Activated B cell treated with CpG ODN at 0.5 μM for 24 hours (primary cell): Measurements from ENCODE around the gene GUCA2A. TPM values are rescaled to one million over a fixed set of nuclear protein-coding genes. Genes with fewer than 3 reads are reported as not detected.

Experiments
- ATAC-seq: fragments of 200-7000 bp; cut with Tn5 transposase; one replicate; pipeline ENCODE4 v1.10.0; 2021; ENCODE audit warnings: low read depth, mild to moderate bottlenecking, moderate library complexity
- CTCF ChIA-PET: fragments of 350-600 bp; sonication (Branson Sonifier 250); formaldehyde crosslinking; loops from one replicate; lab custom pipeline; 2021; ENCODE audit warnings: antibody characterized with exemption; lab: Charles Lee
- POLR2A ChIA-PET: fragments of 350-600 bp; sonication (Branson Sonifier 250); formaldehyde crosslinking; loops from one replicate; lab custom pipeline; 2021; ENCODE audit warnings: antibody characterized with exemption; lab: Charles Lee
- DNase-seq: peaks from one replicate; pipeline ENCODE4 v3.0.0; 2022
- H3K27ac Mint-ChIP-seq: one replicate; pipeline ENCODE4 v1.8.0; 2020; ENCODE audit warnings: mixed read lengths
- H3K27me3 Mint-ChIP-seq: one replicate; pipeline ENCODE4 v1.8.0; 2021; ENCODE audit warnings: mixed read lengths
- H3K36me3 Mint-ChIP-seq: one replicate; pipeline ENCODE4 v1.8.0; 2021; ENCODE audit warnings: low read depth, mixed read lengths
- H3K4me1 Mint-ChIP-seq: one replicate; pipeline ENCODE4 v1.8.0; 2021; ENCODE audit warnings: mixed read lengths
- H3K4me3 Mint-ChIP-seq: one replicate; pipeline ENCODE4 v1.8.0; 2020; ENCODE audit warnings: mild to moderate bottlenecking, mixed read lengths
- H3K9me3 Mint-ChIP-seq: one replicate; pipeline ENCODE4 v1.8.0; 2020; ENCODE audit warnings: mixed read lengths
- intact Hi-C: fragments of 100-400 bp; cut with micrococcal nuclease; formaldehyde crosslinking; loops from one replicate; pipeline ENCODE4 v1.15.1; 2024
- total RNA-seq: library from RNA; stranded (reverse); gene quantifications from 2 replicates; pipeline ENCODE4 v1.2.3, GENCODE V29; 2022
- TF ChIP-seq, protein P1 (sequence below): fragments of 200-600 bp; IDR thresholded peaks from one replicate; pipeline ENCODE4 v1.8.0; 2022; ENCODE audit warnings: antibody characterized with exemption, mild to moderate bottlenecking

GUCA2A gene
- total RNA-seq, 1 donor from 2014 or later, result not detected

DNA sequence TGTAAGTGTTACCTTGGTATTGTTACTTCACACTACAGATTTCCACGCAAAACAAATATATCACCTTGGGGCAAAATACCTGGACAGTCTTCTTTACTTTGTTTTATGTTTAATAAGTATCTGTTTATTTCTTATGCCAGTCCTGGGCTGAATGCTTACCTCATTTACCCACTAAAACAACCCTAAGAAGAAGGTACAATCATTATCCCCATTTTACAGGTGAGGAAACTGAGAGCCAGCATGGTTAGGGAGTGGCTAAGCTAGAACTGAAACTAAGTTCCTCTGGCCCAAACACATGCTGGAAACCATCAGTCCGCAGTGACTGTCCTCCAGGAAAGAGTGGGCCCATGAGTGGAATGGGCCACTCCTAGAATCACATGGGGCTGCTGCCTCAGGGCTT is 24.4 kb downstream of the GUCA2A start:
- H3K36me3 Mint-ChIP-seq, result no peaks in the 10 kb centered on the region
- H3K27ac Mint-ChIP-seq, result no peak overlapping the region
- POLR2A ChIA-PET, result no interaction called here
- peaks cover 20% of the 10 kb centered on the region for H3K27me3 Mint-ChIP-seq
- ATAC-seq (no peak), DNase-seq (no peak)
- H3K4me3 Mint-ChIP-seq, result no peak overlapping the region
- intact Hi-C loops, result no loop called here
- H3K9me3 Mint-ChIP-seq, result no peaks in the 10 kb centered on the region
- H3K4me1 Mint-ChIP-seq, result no peaks in the 10 kb centered on the region
- CTCF ChIA-PET, result no interaction called here
- TF ChIP-seq, protein P1, sequence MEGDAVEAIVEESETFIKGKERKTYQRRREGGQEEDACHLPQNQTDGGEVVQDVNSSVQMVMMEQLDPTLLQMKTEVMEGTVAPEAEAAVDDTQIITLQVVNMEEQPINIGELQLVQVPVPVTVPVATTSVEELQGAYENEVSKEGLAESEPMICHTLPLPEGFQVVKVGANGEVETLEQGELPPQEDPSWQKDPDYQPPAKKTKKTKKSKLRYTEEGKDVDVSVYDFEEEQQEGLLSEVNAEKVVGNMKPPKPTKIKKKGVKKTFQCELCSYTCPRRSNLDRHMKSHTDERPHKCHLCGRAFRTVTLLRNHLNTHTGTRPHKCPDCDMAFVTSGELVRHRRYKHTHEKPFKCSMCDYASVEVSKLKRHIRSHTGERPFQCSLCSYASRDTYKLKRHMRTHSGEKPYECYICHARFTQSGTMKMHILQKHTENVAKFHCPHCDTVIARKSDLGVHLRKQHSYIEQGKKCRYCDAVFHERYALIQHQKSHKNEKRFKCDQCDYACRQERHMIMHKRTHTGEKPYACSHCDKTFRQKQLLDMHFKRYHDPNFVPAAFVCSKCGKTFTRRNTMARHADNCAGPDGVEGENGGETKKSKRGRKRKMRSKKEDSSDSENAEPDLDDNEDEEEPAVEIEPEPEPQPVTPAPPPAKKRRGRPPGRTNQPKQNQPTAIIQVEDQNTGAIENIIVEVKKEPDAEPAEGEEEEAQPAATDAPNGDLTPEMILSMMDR, result no peak

DNA sequence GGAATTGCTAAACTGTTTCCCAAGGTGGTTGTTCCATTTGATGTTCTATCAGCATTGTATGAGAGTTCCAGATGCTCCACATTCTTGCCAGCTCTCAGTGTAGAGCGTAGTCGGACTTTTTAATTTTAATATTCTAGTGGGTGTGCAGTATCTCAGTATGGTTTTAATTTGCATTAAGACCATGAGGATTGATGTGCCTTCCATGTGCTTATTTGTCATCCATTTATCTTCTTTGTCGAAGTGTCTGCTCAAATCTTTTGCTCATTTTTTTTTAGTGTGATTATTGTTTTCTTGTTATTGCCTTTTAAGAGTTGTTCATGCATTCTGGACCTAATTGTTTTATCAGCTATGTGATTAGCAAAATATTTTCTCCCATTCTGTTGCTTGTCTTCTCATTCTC is 25.1 kb downstream of the GUCA2A start:
- CTCF ChIA-PET, result no interaction called here
- TF ChIP-seq, protein P1, result no peak
- POLR2A ChIA-PET, result no interaction called here
- Mint-ChIP-seq H3K4me3 (no peak overlapping the region), H3K36me3 (no peaks in the 10 kb centered on the region), H3K9me3 (no peaks in the 10 kb centered on the region), H3K27ac (no peak overlapping the region), H3K4me1 (no peaks in the 10 kb centered on the region), H3K27me3 (peaks cover 18% of the 10 kb centered on the region)
- DNase-seq, result no peak
- no peak for ATAC-seq
- intact Hi-C loops, result no loop called here

- Mint-ChIP-seq H3K27me3 (peaks cover 11% of the 10 kb centered on the region), H3K4me3 (no peak overlapping the region), H3K4me1 (no peaks in the 10 kb centered on the region)
These were observed 26.0 kb downstream of the GUCA2A start for GRCh38 chr1:42138586-42138985.

GRCh38 chr1:42137766-42138165 is 26.8 kb downstream of the GUCA2A start:
- no peak overlapping the region for H3K27ac Mint-ChIP-seq
- ATAC-seq, result no peak
- no peak overlapping the region for H3K4me3 Mint-ChIP-seq
- intact Hi-C loops, result no loop called here
- no peak for DNase-seq
- H3K4me1 Mint-ChIP-seq, result no peaks in the 10 kb centered on the region
- no peaks in the 10 kb centered on the region for H3K9me3 Mint-ChIP-seq
- TF ChIP-seq, protein P1, result no peak
- H3K36me3 Mint-ChIP-seq, result no peaks in the 10 kb centered on the region
- peaks cover 10% of the 10 kb centered on the region for H3K27me3 Mint-ChIP-seq
- ChIA-PET CTCF (interaction anchor here (1.0 kb wide), 1 partner anchor 36 kb away, joined by 3 read pairs; no protein-coding TSS in a partner anchor), POLR2A (no interaction called here)

More at GRCh38 chr1:42138586-42138985, 26.0 kb downstream of the GUCA2A start:
- CTCF ChIA-PET, result no interaction called here
- intact Hi-C loops, result no loop called here
- Mint-ChIP-seq H3K27ac (no peak overlapping the region), H3K9me3 (no peaks in the 10 kb centered on the region), H3K36me3 (no peaks in the 10 kb centered on the region)
- ATAC-seq (no peak), DNase-seq (no peak)
- TF ChIP-seq, protein P1, result no peak
- POLR2A ChIA-PET, result no interaction called here

DNA sequence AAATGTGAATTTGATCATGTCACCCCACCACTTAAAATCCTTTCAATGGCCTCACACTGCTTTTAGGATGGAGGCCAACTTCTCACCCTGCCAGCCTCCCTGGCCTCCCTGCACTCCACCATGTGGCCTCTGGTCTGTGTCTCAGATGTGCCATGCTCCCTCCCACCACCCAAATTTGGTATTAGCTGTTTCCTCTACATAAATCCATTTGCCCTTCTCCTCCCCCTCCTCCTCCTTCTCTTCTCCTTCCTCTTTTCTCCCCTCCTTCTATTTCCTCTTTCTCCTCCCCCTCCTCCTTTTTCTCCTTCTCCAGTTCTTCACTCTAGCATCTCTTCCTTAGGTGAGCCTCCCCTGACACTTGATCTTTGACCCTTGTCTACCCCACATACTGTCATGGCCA is 28.1 kb downstream of the GUCA2A start:
- peaks cover 4% of the 10 kb centered on the region for H3K27me3 Mint-ChIP-seq
- DNase-seq (no peak), ATAC-seq (no peak)
- H3K4me3 Mint-ChIP-seq, result no peak overlapping the region
- intact Hi-C loops, result no loop called here
- no peaks in the 10 kb centered on the region for H3K36me3 Mint-ChIP-seq
- POLR2A ChIA-PET, result no interaction called here
- TF ChIP-seq, protein P1, result no peak
- CTCF ChIA-PET, result no interaction called here
- no peaks in the 10 kb centered on the region for H3K9me3 Mint-ChIP-seq
- no peak overlapping the region for H3K27ac Mint-ChIP-seq
- H3K4me1 Mint-ChIP-seq, result no peaks in the 10 kb centered on the region
